RPMI7951 (cell line): ENCODE results near the gene KRTCAP2. TPM values are rescaled to one million over a fixed set of nuclear protein-coding genes. Genes with fewer than 3 reads are reported as not detected.
"Not testable (repeated sequence)": the region's sequence is repeated elsewhere in the genome, so short reads cannot be mapped to it uniquely, and the experiment has no call there.

Source experiments
- DNase-seq: peaks from one replicate; pipeline ENCODE4 v3.0.0-alpha.2; 2012; ENCODE audit warnings: low read depth
- total RNA-seq: library from RNA; depleted of rRNA; stranded (reverse); fragments of >200 nt; shearing (Covaris generic); gene quantifications from 2 replicates; pipeline ENCODE4 v1.2.3, GENCODE V29; 2014; rRNA removed

Gene KRTCAP2
- total RNA-seq = 169 and 172 TPM in 2 replicates

DNA sequence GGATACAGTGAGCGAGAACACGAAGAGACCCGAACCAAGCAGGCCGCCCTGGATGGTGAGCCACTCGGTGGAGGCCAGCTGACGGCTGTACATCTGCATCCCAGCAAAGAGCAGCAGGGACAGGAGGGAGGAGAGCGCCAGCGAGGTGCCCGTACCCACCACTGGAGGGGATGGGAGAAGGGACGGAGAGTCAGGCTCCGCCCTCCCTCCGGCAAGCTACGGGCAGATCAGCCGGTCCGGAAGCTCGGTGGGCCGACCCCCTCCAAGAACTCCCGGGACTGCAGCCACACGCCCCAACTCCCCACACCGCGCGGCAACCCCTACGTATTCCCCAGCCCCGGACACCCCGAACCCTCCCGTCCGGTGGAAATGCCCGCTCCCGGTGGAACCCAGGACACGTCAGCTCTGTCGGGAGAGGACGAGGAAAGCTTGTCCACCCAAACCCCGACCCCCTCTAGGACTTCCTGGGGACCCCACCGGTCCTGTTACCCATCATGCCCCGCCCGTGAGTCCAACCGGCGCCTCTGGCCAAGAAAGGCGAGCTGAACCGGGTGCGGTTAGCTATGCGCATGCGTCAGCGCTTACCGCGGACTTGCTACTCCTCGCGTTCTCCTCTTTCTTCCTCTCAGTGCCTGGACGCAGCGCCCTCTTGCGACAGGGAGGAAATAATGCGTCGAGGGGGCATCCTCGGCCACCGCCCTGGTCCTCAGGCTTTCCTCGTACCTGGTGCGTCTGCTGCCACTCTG, at the start of gene KRTCAP2:
TSS of gene KRTCAP2 (minus strand) at position 573 of the 746 bp plus-strand sequence. CDS start at position 493, 80 bp downstream.
- DNase-seq = peak; percentile 92

DNA sequence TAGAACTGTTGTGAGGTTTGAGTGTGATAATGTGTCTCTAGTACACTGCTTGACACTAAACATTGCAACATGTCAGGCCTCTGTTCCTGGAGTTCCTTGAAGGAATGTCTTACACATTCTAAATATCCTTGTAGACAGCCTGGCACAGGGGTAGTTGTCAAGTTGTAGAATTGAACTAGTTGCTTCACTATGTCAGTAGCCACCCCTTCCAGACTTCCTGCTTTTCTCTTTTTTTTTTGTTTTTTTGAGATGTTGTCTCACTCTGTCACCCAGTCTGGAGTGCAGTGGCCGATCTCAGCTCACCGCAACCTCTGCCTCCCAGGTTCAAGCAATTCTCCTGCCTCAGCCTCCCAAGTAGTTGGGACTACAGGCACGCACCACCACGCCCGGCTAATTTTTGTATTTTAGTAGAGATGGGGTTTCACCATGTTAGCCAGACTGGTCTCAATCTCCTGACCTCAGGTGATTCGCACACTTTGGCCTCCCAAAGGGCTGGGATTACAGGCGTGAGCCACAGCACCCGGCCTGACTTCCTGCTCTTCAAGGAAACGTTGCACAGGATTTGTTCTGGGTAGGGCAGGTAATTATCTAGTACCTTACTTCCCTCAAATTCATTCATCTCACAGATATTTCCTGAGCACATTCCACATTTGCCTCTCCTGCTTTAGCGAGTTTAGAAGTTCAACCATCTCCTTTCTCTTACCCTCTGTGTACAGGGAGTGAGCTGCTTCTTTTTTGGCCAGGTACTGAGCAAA, 47.3 kb upstream of the KRTCAP2 start:
- DNase-seq = not testable (repeated sequence)

DNA sequence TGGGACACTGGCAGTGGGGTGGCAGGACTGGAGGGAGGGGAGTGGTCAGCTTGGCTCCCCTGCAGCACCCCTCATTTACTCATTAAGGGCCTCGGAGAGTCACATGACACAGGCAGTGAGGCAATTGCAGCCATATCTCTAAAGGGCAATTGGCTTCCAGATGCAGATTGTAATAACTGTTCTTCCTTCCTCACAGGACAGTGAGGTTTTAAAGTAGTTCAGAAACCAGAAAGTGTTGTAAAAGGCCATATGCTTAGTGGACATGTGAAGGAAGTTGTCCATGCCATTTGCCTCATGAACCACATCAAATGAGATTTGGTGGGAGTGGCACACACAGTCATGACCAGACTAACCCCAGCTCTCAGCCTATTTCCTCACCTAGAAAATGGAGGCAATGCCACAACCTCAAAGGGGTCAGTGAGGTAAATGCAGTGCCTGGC, 46.5 kb upstream of the KRTCAP2 start:
- no peak for DNase-seq

DNA sequence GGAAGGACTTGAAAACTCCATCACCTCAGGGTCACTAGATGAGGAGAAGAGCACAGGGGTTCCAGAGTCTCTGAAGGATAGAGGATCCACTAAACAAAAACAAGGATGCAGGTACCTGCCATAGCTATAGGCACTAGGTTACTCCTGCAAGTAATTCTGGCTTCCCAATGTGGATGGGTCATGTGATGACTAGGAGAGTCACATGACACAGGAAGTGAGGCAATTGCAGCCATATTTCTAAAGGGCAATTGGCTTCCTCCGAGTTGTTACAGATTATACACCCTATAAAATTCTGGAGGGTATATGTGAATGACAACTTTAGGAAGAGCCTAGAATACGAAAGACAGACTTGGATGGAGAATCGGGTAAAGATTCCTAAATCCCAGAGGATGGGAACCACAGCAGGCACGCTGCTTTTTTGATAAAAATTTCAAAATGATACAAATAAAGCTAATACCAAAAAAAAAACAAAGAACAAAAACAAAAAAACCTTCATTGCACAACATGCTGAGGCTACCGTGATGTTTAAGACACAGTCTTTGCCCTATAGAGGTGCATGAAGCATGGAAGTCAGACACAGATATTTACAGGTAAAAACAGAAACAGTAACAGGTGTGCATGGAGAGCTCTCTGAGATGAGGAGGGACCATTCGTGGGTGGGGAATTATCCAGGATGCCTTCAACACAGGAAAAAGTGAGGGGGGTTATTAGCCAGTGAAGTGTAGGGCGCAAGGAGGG, 45.9 kb upstream of the KRTCAP2 start:
- DNase-seq = peak; percentile 58

DNA sequence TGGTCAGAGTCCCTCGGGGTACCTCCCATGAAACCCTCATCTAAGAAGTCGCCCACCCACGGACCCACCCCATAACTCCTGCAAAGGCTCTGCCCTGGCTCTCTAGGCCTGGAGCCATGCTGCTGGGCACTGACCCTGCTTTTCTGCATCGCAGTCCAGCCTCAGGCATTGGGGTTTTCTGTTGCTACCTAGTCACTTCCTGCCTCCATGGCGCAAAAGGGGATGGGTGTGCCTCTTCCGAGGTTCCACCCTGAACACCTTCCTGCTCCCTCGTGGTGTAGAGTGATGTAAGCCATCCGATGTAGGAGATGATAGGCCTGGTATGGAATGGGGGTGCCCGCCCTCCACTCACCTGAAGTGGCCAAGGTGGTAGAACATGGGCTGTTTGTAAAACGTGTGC, 41.6 kb upstream of the KRTCAP2 start:
- not testable (repeated sequence) for DNase-seq

DNA sequence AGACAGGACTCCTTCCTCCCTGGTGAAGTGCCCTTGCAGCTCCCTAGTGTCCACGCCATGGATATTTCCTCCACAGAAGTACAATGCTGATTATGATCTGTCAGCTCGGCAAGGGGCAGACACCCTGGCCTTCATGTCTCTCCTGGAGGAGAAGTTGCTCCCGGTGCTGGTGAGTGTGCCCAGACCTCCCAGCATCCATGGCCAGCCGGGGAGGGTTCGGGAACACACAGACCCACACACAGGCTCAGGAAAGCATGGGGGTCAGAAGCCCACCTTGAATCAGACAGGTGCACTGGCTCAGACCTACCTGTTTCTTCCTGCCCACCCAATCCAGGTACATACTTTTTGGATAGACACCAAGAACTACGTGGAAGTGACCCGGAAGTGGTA, 38.9 kb upstream of the KRTCAP2 start:
- DNase-seq = not testable (repeated sequence)

DNA sequence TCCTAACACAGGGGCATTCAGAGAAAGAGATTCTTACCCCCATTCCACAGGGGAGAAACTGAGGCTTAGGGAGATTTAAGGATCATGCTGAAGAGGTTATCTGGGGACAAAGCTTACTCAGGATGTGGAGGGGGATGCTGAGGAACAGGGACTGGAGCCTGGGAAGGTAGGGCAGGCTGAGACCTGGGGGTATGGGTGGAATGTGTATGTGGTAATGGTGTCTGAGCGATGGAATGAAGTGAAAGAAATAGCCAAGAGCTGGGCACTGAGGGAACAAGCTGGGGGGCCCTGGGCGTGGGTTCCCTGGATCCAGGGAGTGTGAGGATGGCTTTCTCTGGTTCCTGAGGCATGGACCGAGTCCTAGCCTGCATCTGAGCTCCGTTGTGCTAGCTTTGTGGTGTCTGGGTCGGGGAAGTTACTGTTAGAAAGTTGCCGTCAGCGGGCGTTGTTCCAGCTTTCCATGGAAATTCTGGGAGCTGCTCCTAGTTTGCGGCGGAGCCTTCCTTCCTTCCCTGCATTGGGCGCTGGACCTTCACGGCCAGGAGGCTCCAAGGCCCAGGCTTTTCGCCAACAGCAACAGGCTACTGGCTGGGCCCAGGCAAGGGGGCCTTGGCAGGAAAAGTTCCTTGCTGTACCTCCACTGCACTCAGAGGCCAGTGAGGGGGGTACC, 38.4 kb upstream of the KRTCAP2 start:
- not testable (repeated sequence) for DNase-seq

DNA sequence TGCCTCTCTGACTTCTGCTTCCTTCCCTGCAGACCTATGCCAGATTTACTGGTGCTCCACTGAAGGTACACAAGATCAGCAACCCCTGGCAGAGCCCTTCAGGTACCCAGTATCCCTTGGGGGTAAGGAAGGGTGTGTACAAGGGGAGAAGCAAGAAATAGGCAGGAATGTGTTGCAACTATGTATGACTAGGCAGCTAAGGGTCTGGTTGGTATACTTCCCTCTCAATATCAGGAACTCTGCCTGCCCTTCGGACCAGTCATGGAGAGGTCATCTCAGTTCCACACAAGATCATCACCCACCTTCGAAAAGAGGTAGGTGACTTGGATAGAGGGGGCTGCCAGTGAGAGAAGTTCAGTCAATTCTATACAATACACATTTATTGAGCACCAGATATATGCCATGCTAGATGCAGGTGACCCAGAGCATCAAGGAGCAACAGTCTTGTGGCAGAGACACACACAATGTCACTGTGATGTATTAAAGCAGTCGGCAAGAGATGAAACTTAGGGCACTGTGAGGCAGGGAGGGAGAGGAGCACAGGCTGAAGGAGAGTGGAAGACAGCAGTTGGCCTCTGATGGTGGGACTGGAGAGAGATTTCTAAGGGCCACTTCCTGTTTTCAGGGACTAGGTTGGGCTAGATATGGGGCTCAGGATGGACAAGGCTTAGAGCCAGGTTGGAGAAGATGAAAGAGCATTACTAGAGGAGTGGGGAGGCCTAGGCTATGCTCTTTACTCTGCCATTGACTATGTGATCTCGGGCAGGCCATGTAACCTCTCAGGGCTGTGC, 37.4 kb upstream of the KRTCAP2 start:
- no peak for DNase-seq

DNA sequence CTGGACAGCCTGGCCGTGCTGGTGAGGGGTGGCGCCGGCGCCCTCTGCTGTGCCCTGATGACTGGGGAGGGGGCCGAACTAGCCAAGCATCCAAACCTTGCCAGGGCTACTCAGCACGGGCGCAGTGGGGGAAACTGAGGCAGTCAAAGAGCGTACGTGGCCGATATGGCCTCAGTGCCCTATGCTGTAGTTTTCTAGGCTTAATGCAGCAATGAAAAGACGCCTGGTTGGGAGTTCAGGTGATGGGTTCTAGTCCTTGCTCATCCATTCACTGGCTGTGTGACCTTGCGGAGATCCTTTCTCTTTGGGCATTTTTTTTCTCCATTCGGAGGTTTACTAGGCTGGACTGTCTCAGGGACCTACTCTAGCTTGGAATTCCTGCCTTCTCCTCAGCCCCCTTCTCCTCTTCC, 36.2 kb upstream of the KRTCAP2 start:
- no peak for DNase-seq

DNA sequence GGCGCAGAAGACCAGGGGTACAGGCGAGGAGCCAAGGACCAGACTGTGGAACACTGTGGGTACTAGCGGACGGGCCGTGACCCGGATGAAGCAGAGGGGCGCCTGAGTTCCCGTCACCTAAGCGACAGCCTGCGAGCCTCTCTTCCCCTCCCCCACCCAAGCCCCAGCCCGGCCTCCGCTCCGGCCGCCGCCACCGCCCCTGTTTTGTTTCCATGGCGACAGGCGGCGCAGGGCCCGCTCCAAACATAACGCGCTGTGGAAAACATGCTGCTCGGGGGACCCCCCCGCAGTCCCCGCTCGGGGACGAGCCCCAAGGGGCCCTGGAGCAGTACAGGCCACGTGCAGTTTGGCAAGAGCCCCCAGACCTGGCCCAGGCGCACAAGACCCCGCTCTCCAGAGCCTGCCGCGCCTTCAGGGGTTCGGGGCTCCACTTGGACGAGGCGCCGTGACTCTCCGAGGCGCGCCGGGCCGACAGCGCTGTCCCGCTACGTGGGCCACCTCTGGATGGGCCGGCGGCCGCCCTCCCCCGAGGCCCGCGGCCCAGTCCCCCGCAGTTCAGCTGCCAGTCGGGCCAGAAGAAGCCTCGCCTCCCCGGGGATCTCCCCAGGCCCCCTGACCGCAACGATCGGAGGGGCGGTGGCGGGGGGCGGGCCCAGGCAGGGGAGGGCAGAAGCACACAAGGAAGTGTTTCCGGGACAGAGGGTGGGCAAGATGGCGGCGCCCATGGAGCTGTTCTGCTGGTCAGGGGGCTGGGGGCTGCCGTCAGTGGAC, 35.6 kb upstream of the KRTCAP2 start, which contains the start of gene MTX1:
TSS of gene MTX1 (plus strand) at position 155 of the 771 bp plus-strand sequence. CDS start at position 265, 110 bp downstream.
- DNase-seq = peak; percentile 82

DNA sequence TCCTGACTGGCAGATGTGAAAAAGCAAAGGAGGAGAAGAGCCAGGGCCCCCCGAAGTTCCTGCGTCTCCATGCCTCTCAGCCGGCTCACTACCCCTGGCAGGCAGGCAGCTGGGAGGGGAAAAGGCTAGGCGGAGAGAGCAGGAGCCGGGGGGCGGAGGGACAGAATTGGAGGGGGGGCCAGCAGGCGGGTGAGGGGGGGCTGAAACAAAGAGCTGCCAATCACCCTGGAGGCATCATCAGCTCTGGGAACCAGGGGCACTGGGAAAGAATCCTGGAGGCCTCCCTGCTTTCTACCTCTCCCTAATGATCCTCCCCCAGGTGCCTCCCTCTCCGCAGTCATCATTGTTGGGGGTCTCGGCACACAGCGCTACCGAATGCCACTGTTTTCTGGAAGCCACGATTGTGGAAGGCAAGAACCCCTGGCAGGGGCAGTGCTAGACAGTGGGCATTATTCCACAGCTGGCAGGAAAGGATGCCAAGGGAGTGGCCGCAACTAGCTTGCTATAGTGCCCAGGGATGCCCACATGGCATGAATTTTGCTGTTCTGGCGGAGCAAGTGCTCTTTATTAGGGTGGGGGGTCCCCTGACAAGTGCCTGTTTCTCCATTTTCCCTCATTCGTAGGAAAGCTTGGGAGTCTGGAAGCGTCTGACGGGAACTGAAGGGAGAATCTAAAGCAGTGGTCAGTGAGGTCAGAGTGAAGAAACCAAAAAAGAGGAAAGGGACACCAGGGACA, 34.9 kb upstream of the KRTCAP2 start, which contains the start of gene THBS3:
TSS of gene THBS3 (minus strand) at position 92 of the 735 bp plus-strand sequence. CDS start at position 71, 21 bp downstream.
- peak; percentile 38 for DNase-seq

DNA sequence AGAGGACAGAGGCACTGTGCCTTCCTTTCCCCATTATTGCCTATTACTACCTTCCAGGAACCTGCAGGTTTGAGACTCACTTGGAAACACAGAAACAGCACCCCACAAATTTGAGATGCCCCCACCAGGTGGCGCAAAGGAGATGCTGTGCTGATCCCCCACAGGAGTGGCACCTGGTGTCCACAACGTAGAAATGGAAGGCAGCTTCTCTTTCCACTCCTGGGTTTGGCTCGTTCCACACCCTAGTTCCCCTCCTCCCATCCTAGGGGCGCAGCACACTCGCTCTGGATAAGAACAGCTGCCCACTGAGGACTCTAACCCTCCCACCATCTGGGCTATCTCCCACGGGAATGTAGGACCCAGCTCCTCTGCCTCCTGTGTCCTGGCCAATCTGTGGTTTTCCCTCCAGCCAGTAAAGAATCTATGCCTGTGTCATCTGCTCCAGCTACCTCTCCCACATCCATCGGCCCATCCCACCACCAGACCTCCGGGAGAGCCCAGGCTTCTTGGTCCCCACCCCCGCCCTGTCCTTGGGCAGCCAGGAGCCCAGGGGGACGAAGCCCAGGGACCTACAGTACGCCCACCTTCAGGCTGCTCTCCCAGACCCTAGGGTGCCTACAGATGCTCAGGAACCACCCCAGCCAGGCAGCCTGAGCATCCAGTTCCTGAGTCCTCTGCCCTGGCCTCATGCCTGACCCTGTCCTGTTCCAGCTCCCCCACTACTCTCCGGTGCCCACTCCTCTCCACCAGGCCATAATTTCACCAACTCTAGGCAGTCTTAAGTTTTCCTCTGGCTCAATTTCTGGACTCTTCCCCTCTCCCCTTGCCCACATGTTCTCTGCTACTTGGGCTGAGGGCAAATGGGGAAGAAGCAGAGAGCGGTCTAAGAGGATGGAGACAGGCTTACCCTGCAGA, 34.0 kb upstream of the KRTCAP2 start:
- DNase-seq = peak; percentile 74

DNA sequence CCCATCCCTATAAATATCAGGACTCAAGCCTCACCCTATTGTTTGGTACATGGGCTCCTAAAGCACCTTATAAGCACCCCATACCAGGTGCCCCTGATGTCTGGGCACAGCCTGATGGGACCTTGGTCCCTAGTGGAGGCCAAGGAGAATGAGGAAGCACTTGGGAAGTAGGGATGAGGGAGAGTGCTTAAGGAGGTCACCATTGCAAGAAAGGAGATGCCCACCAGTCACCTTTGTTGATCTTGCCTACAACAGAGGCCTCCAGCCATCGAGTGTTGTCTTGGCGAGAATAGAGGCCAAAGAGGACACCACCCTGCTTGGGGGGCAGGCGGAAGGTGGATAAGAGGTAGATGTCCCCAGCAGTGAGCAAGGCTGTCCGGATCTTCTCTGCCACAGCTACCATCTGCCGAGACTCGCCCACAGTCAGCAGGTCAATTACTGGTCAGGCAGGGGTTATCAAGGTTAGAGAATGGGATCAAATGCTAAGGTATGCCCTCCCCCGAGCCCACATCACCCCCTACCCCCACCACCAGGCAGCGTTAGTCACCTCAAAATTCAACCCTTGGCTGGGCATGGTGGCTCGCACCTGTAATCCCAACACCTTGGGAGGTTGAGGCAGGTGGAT, 33.0 kb upstream of the KRTCAP2 start:
- DNase-seq = no peak

DNA sequence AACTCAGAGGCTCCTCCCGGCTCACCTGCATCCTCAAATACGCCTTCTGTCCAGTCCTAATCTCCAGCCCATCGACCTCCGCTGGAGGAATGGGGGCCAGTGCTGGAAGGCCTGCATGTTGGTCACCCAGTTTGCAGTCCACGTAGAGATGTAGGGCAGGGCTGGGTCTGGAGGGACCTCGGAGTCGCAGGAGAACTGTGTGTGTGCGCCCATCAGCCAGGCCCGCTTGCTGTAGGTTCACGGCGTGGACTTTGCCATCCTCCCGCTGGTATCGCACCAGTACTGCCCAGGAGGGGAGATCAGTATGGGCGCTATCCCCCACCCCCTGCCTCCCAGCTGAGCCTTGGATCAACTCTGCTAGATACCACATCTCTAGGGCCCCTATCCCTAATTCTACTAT, 31.9 kb upstream of the KRTCAP2 start:
- no peak for DNase-seq

DNA sequence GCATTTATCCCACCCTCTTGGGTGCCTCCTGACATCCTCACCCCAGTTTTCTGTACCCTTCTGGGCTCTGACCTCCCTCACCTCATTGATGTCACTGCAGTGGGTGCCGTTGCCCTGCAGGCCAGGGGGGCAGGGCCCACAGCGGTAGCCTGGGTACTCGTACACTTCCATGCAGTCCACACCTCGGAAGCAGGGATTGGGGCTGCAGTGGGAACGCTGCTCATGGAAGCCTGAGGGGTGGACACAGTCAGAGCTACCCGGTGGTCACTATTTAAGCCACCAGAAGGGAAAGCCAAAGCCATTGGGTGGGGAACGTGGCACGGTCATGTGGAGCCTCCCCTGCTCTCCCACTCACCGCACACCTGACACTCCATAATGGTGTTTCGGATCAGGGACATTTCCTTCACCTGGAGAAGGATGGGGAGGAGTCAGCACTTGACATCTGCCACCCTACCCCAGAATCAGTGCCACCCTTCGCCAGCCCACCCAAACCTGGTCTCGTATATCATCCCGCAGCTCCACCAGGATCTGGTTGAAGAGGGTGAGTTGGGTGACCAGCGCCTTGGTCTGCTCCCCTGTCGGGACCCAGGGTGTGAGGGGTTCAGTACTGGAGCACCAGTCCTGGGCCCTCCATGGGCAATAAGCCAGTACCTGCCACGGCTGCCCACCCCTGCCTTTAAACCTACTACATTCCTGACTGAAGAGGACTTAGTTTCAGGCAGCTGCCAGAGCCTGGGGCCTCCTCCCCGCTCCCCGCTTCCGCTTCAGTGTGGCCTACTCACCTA, 29.8 kb upstream of the KRTCAP2 start:
- DNase-seq = no peak

DNA sequence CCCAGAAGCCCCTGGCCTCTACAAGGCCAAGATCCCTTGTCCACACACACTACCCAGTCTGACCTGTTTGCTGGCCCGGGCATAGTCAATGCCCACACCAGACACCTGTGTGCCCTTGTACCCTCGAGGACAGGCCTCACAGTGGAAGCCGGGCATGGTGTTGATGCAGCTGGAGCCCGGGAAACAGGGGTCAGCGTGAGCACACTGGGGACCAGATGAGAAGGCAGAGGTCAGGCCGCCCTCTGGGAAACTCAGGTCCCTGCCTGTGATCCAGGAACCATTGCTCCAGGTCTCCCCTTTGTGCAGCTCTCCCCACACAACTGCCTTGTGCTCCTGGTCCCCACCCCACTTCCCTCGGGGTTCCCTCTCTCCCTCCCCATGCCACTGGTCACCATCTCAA, 29.1 kb upstream of the KRTCAP2 start:
- no peak for DNase-seq

DNA sequence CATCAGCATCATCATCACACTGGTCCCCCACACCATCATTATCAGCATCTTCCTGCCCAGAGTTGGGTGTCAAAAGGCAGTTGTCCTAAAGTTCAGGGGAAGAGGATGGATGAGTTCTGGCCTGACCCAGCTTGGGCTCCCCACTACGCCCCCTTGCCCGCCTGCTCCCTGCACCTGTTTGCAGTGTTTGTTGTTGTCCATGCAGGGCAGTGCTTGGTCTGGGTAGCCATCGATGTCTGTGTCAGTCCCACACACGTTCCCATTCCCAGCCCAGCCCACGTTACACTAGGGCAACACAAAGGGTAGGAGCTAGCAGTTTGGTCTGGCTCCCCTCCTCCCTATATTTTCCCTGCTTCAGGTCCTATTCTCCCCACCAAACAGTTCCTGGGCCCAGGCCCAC, 27.8 kb upstream of the KRTCAP2 start:
- DNase-seq = no peak
